NCI-H2227 treated with DMSO at 0.1 percent for 48 hours (cell line): Measurements from ENCODE around the gene MAP2K5.
A peak's percentile ranks its signal among the peaks of the same experiment; 100 is the strongest.

Experiments used
- DNase-seq: peaks from one replicate; lab custom pipeline; 2025; lab: John Stamatoyannopoulos, UW

MAP2K5 gene

DNA sequence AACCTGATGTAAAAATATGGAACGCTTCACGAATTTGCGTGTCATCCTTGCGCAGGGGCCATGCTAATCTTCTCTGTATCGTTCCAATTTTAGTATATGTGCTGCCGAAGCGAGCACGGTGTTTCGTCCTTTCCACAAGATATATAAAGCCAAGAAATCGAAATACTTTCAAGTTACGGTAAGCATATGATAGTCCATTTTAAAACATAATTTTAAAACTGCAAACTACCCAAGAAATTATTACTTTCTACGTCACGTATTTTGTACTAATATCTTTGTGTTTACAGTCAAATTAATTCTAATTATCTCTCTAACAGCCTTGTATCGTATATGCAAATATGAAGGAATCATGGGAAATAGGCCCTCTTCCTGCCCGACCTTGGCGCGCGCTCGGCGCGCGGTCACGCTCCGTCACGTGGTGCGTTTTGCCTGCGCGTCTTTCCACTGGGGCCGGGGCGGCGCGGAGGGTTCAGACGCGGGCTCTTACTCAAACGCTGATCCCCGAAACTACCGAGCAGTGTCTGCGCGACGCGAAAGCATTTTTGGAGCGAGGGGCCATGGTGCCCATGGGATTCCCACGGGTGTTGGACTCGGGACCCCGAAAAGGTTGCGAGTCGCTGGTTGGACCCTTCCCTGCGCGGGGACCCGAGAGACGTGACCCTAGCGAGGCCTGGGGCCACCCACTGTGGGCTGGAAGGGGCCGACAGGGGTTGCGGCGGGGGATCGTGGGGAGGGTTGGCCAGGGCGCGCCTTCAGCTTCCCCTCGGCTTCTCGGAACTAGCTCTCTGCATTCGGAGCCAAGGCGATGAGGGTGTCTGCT lies 297.6 kb downstream of the MAP2K5 start, which contains the start of gene RNU6-1:
Gene RNU6-1 (minus strand): TSS at position 117 of the 820 bp plus-strand sequence.
- peak; percentile 89 for DNase-seq

DNA sequence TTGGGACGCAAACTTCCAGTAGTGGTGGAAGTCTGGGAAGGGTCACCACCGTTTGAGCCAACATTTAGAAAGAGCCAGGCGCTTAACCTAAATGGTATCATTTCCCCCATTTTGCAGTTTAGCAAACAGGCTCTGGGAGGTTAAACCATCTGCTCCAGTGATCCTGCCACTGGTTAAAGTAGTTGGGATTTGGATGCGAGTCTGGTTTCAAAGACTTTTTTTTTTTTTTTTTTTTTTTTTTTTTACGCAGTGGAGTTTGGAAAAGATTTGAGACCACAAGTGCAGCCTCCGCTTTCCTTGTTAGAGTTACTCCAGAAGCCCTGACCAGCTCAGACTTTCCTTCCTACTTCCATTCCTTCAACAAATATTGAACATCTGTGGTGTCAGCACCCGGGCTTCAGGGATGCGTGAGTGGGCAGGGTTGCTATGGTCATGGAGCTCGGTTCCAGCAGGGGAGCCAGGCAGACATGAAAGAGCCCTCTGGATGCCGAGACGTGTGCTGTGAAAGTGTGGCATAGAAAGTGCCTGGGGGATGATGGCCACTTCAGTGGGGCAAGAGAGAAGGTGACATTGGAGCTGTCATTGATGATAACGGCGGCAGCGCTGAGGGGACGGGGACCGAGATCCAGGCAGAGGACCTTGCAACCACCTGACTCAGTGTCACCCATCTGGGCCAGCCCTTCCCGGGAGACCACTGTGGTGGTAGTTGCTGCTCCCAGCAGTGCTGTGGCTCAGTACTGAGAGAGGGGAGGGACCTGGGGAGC lies 298.4 kb downstream of the MAP2K5 start:
- no peak for DNase-seq

DNA sequence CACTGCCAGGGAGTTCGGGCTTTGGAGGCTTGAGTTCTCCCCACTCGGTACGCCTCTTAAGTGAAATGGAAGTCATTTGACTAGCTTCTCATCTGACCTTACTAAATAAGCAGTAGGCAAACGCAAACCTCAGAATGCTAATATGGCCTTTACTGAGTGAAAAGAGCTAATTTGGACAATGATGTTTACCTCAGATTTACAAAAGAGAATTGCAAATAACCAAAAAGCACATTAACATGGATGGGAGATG lies 298.9 kb downstream of the MAP2K5 start:
- no peak for DNase-seq

DNA sequence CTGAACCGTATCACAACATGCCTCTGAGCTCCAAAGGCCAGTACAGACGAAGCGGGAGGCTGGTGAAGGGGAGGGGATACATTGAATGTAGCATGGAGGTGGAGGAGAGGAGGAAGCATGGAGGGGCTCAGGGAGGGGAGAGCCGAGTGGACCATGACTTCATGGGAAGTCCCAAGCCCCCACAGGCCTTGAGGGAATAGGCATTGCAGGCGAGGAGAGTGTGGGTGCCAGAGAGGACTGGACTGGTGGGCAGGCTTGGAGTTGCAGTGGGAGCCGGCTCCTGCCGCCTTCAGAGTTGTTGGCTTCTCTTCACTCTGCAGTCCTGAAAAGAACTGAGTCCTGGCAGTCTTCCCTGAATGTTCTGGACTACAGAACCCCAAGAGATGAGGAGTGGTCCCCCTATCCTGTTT lies 300.6 kb downstream of the MAP2K5 start:
- no peak for DNase-seq

DNA sequence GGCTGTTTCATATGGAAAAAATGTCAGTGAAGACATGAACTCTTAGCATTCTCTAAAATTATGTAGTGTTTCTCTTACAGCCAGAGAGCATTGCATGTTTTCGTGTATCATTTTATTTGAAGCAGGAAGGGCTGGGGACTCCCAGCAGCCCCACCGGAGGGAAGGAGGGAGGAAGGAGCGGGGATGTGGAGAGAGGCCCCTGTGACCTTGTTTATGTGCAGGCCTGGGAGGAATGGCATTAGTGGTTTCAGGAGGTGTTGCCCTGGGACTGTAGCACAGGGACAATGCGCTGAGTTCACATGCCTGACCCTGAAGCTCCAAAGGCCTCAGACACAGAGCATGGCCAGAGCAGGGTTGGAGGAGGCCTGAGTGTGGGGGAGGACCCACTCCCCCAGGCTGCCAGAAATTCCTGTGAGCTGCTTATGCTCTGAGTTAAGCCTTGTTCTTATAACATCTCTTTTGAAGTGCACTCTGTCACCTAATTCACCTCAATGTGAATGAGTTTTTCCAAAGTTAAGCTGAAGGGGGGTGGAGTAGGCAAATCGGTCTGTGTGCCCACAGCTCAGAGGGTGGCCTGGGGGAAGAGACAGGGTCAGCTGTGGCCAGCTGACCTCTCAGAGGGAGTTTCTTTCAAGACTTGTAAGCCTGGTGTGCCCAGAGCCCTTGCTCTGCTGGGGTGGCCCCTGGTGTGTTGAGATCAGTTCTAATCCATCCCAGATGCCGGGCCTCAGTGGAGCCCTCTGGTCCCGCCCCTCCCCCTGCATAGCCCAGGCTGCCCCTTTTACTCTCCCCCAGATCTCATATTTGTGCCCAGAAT lies 301.3 kb downstream of the MAP2K5 start:
- DNase-seq: no peak

DNA sequence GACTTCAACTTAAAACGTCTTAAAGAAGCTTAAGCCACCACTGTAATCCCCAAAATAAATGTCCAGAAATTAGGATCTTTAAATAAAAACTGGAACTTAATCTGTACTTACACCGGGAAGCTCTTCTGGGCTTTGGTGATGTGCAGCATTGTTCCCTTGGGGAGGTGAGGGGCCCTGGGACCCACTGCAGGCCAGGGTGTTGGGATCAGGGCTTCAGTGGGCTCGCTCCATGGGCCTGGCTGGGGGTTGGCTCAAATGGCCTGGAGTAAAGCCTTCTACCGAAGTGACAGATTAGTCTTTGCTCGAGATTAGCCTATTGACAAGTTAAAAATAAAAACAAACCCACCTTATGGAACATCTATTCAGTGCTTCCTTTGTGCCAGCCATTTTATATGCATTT lies 303.5 kb downstream of the MAP2K5 start:
- no peak for DNase-seq

DNA sequence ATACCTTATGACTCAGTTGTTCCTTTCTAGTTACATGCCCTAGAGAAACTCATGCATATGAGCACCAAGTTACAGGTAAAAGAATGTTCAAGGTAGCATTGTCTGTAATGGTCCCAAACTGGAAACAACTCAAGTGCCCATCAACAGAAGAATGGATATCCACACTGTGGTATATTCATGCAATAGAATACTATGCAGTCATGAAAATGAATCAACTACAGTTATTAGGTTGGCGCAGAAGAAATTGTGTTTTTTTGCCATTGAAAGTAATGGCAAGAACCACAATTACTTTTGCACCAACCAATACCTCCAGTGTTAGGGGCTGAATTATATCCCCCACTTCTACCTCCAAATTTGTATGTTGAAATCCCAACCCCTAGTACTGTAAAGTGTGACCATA lies 307.0 kb downstream of the MAP2K5 start:
- DNase-seq: no peak

DNA sequence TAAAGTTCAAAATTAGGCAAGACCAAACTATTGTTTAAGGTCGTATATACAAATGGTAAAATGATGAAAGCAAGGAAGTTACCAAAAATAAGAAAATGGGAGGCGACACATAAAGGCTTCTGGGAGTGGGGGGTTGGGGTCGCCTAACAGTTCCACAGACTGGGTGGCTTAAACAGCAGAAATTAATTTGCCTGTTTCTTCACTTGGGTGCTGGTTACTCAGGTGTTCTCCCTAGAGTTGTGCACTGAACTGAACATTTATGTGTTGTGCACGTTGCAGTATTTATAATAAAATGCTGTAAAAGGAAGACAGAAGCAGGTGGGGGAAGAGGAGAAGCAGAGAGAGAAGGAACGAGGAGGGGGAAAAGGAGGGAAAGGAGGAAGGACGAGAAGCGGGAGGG lies 307.8 kb downstream of the MAP2K5 start:
- DNase-seq: no peak

DNA sequence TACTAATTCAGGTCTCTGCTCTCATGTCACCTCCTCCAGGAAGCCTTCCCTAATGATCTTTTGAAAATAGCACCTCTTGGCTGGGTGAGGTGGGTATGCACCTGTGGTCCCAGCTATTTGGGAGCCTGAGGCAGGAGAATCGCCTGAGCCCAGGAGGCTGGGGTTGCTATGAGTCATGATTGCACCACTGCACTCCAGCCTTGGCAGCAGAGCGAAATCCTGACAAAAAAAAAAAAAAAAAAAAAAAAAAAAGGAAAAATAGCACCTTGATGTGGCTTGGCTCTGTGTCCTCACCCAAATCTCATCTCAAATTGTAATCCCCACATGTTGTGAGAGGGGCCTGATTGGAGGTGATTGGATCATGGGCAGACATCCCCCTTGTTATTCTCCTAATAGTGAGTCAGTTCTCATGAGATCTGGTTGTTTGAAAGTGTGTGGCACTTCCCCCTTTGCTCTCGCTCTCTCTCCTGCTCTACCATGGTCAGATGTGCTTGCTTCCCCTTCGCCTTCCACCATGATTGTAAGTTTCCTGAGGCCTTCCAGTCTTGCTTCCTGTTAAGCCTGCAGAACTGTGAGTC lies 308.6 kb downstream of the MAP2K5 start:
- DNase-seq: no peak

DNA sequence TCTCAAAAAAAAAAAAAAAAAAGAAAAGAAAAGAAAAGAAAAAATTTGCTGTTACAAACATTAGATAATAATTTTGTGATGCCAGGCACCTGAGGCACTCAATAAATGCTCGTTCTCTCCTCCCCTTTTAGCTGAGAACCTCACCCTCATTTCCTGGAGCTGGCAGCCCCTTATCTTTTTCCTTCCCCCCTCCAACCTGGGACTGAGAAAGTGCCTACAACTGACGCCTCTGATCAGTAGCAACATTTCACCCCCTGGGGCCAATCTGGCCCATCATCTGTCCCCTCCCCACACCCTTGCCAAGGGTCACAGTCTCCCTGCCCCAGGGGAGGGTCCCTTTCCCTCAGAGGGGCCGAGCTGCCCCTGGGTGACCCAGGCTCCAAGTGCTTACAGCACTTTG lies 309.9 kb downstream of the MAP2K5 start:
- DNase-seq: no peak

DNA sequence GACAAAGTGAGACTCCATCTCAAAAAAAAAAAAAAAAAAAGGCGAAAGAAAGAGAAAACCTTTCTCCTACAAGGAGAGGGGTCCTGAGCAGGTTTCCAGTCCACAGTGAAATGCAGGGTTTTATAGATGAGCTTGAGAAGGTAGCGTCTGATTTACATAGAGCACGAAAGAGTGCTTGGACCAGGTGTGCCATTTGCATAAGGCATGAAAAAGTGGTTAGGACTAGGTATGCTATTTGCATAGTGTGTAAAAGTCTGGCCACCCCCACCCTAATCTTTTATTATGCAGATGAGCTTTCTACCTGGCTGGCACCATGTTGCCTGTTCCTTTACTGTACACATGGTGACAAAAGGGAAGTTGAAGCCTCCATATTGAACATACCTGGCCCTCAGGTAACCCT lies 311.0 kb downstream of the MAP2K5 start:
- DNase-seq: no peak

DNA sequence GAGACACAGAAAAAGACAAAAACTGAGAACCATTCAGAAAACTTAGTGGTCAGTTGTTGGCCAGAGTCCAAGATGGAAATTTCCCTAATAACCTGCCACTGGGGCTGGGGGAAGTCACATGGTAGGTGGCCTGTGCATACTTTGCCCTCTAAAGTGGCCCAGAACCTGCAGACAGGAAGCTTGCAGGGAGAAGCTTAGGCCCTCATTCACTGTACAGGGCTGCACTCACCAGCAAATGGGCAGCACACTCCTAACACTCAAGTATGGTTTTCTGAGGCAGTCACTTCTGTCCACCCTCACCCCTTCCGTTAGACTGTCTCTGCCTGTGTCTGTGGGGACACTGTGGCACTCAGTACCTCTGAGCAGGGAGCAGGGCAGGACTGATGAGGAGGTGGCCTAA lies 311.9 kb downstream of the MAP2K5 start:
- DNase-seq: no peak

DNA sequence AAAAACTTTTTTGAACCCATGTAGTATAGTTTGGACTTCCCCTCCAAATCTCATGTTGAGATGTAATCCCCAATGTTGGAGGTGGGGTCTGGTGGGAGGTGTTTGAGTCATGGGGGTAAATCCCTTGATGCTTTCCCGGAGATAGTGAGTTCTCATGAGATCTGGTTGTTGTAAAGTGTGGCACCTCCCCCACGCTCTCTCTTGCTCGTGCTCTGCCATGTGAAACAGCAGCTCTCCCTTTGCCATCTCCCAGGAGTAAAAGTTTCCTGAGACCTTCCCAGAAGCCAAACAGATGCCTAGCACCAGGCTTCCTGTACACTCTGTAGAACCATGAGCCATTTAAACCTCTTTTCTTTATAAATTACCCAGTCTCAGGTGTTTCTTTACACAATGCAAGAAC lies 313.3 kb downstream of the MAP2K5 start:
- DNase-seq: no peak
